ENCODE results near the gene FGF14. TPM values are rescaled to one million over a fixed set of nuclear protein-coding genes. Genes with fewer than 3 reads are reported as not detected.

Gene FGF14
- total RNA-seq, 2 donors from 2014 or later = 0.14 TPM

DNA sequence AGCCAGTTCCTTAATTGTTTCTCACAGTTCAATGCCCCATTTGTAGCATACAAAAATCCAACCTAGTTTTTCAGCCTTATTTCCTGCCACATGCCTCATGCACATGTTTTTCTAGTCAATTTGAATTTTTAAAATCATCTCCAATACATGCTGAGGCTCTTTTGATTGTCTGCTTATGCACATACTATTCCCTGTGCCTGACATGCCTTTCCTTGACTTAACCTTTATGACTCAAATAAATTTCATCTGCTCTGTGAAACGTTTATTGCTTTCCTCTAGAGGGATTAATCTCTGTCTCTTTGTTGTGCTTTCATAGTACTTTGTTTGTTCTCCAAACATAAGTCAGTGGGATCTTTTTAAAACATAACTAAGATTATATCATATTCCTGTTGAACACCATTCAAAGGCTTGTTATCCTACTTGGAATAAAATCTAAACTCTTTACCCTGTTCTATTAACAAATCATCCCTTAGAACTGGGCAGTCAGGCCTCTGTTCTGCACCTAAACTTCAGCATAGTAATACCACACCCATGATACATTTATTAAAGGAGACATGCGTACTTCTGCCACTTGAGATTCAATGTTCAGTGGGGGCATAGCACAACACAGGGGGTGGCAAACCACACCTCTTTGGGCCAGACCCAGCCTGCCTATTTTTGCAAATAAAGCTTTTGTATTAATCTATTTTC lies 346.6 kb downstream of the FGF14 start:
- no peak for ATAC-seq (ENCODE audit: insufficient number of reproducible peaks, low FRiP score, low read depth)

DNA sequence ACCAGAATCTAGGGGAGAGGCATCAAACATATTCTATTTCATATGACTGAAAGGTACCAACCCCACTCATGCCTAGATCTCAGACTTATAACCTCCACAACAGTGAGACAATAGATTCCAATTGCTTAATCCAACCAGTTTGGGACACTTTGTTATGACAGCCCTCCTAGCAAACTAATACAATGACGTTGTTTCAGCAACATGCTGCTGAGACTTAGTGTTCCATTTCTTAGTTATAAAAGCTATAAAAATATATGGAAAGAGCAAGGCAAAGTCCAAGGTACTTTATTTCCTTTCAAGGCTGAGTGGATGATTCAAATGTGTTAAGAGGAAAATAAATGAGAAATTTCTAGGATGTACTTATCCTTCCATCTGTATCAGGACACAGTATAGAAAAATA lies 352.0 kb downstream of the FGF14 start:
- no peaks in the 10 kb centered on the region for H3K36me3 ChIP-seq
- TF ChIP-seq, protein P1, sequence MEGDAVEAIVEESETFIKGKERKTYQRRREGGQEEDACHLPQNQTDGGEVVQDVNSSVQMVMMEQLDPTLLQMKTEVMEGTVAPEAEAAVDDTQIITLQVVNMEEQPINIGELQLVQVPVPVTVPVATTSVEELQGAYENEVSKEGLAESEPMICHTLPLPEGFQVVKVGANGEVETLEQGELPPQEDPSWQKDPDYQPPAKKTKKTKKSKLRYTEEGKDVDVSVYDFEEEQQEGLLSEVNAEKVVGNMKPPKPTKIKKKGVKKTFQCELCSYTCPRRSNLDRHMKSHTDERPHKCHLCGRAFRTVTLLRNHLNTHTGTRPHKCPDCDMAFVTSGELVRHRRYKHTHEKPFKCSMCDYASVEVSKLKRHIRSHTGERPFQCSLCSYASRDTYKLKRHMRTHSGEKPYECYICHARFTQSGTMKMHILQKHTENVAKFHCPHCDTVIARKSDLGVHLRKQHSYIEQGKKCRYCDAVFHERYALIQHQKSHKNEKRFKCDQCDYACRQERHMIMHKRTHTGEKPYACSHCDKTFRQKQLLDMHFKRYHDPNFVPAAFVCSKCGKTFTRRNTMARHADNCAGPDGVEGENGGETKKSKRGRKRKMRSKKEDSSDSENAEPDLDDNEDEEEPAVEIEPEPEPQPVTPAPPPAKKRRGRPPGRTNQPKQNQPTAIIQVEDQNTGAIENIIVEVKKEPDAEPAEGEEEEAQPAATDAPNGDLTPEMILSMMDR (IDR thresholded peaks at IDR 0.05) = no peak
- ATAC-seq (ENCODE audit: insufficient number of reproducible peaks, low FRiP score, low read depth) (no peak), DNase-seq (ENCODE audit: low spot score) (no peak)
- H3K4me1 ChIP-seq (ENCODE audit: control insufficient read depth in 1 of 2, low read depth in 2 of 2) = no peaks in the 10 kb centered on the region
- H3K27ac ChIP-seq = no peak overlapping the region
- no peaks in the 10 kb centered on the region for H3K27me3 ChIP-seq (replicated peaks; ENCODE audit: insufficient read depth)
- H3K4me3 ChIP-seq = no peak overlapping the region
- peaks cover 24% of the 10 kb centered on the region for H3K9me3 ChIP-seq

More for the DNA sequence above, 346.6 kb downstream of the FGF14 start:
- TF ChIP-seq, protein P1 (IDR thresholded peaks at IDR 0.05) = no peak
- Histone ChIP-seq H3K9me3 (peaks cover 24% of the 10 kb centered on the region), H3K4me1 (ENCODE audit: control insufficient read depth in 1 of 2, low read depth in 2 of 2) (no peaks in the 10 kb centered on the region), H3K36me3 (no peaks in the 10 kb centered on the region), H3K27me3 (replicated peaks; ENCODE audit: insufficient read depth) (no peaks in the 10 kb centered on the region), H3K27ac (no peak overlapping the region), H3K4me3 (no peak overlapping the region)
- no peak for DNase-seq (ENCODE audit: low spot score)

DNA sequence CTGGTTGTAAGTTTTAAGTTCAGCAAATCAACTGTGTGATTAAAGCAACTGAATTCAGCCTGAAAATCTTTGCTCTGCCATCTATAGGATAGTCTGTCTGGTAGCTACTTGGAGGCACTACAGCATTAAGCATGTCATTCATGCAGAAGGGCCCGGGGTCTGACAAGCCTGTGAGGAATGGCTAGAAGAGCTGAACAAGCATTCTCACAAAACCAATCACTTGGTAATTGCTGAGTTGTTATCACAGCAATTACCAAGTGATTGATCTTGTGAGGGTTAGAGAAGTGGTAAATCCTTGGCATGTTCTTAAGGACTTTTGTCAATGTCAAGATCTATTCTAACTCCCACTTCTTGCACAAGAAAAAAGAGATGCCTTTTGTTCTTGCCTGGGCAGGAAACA lies 356.1 kb downstream of the FGF14 start:
- TF ChIP-seq, protein P1 (IDR thresholded peaks at IDR 0.05) = no peak
- no peak for ATAC-seq (ENCODE audit: insufficient number of reproducible peaks, low FRiP score, low read depth)
- H3K36me3 ChIP-seq = no peaks in the 10 kb centered on the region

DNA sequence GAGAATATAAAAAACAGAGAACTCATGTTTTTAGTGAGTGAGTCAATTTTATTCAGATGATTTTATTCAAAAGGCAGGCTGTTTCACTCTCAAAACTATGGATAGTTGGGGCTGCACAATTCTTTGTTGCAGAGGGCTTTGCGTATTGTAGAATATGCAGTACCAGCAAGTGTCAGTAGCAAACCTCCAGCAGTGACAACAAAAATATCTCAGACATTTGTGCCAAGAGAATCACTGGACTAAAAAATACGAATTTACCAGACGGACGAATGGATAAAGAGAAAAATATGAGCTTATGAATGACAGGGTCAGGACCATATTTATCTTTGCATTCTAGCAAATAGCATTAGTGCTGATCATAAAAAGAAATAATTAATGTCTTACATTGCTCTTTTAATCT lies 359.1 kb downstream of the FGF14 start:
- Histone ChIP-seq H3K9me3 (no peaks in the 10 kb centered on the region), H3K27ac (no peak overlapping the region), H3K4me3 (no peak overlapping the region), H3K36me3 (no peaks in the 10 kb centered on the region), H3K27me3 (replicated peaks; ENCODE audit: insufficient read depth) (no peaks in the 10 kb centered on the region), H3K4me1 (ENCODE audit: control insufficient read depth in 1 of 2, low read depth in 2 of 2) (peaks cover 3 to 15% of the 10 kb centered on the region in 2 donors)
- no peak for ATAC-seq (ENCODE audit: insufficient number of reproducible peaks, low FRiP score, low read depth)
- no peak for DNase-seq (ENCODE audit: low spot score)
- TF ChIP-seq, protein P1 (IDR thresholded peaks at IDR 0.05) = no peak

More for the DNA sequence above, 356.1 kb downstream of the FGF14 start:
- peaks cover 3 to 15% of the 10 kb centered on the region in 2 donors for H3K4me1 ChIP-seq (ENCODE audit: control insufficient read depth in 1 of 2, low read depth in 2 of 2)
- H3K4me3 ChIP-seq = no peak overlapping the region
- H3K27ac ChIP-seq = no peak overlapping the region
- no peaks in the 10 kb centered on the region for H3K27me3 ChIP-seq (replicated peaks; ENCODE audit: insufficient read depth)
- H3K9me3 ChIP-seq = no peaks in the 10 kb centered on the region
- no peak for DNase-seq (ENCODE audit: low spot score)

DNA sequence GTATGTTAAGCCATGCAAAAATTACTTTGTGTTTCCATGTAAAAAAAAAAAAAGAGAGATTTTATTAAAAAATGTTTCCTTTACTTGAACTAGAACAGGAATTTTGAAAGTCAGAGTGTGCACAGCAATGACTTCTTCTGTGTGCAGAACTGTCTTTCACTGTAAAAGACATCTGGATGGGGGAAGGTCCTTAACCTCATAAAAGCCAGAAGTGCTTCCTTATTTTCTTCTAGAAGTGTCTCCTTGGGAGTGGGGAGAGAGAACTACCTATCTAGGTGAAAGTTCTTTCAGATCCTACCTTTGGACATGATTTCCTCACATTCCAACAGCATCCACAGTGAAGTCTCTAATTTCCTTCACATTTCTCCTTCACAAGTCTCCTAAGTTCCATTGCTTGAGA lies 360.3 kb downstream of the FGF14 start:
- H3K4me1 ChIP-seq (ENCODE audit: control insufficient read depth in 1 of 2, low read depth in 2 of 2) = peaks cover 3 to 15% of the 10 kb centered on the region in 2 donors
- ATAC-seq (ENCODE audit: insufficient number of reproducible peaks, low FRiP score, low read depth) = no peak

More for the DNA sequence above, 360.3 kb downstream of the FGF14 start:
- Histone ChIP-seq H3K4me3 (no peak overlapping the region), H3K9me3 (no peaks in the 10 kb centered on the region), H3K36me3 (no peaks in the 10 kb centered on the region), H3K27ac (no peak overlapping the region), H3K27me3 (replicated peaks; ENCODE audit: insufficient read depth) (no peaks in the 10 kb centered on the region)
- no peak for DNase-seq (ENCODE audit: low spot score)
- TF ChIP-seq, protein P1 (IDR thresholded peaks at IDR 0.05) = no peak
